Right lobe of liver (tissue), 4 donors: ENCODE data around the gene AGAP3.

Experiments used
- POLR2A ChIP-seq: fragments of 450-650 bp; IDR thresholded peaks from one replicate; pipeline ENCODE4 v1.6.1; 2017; ENCODE audit warnings: antibody characterized with exemption, mild to moderate bottlenecking
- TF ChIP-seq, protein P1 (sequence below), 4 donors: fragments of 200-600 bp in 3 of 4; fragments of 450-650 bp in 1 of 4; IDR thresholded peaks; one replicate each; pipeline versions ENCODE4 v1.5.1 to v1.8.0; 2016 to 2022; ENCODE audit warnings: antibody characterized with exemption in 4 of 4, mild to moderate bottlenecking in 2 of 4
- donor health status: DM: no; HTN: no; CAD: no.
- donor health status: DM: no; HTN: no; CAD: no.
- donor health status: DM: no; HTN: yes; CAD: no.

DNA sequence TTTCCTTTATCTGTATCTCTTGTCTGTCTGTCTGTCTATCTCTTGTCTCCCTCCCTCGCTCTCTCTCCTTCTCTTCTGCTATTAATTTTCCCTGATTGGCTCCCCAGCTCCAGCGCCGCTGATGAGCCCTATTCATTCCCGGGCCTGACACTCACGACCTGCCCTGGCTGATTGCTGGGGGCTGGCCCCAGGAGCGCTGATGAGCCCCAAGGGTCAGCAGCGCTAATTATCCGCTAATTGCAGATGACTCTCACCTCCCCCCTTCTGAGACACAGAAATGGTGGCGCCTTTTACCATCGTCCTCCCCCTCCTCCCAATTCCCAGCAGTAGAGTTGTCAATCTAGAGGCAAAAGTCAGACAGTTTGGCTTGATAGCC lies 82.5 kb downstream of the AGAP3 start:
- TF ChIP-seq, protein P1, sequence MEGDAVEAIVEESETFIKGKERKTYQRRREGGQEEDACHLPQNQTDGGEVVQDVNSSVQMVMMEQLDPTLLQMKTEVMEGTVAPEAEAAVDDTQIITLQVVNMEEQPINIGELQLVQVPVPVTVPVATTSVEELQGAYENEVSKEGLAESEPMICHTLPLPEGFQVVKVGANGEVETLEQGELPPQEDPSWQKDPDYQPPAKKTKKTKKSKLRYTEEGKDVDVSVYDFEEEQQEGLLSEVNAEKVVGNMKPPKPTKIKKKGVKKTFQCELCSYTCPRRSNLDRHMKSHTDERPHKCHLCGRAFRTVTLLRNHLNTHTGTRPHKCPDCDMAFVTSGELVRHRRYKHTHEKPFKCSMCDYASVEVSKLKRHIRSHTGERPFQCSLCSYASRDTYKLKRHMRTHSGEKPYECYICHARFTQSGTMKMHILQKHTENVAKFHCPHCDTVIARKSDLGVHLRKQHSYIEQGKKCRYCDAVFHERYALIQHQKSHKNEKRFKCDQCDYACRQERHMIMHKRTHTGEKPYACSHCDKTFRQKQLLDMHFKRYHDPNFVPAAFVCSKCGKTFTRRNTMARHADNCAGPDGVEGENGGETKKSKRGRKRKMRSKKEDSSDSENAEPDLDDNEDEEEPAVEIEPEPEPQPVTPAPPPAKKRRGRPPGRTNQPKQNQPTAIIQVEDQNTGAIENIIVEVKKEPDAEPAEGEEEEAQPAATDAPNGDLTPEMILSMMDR (IDR thresholded peaks at IDR 0.05) = no peak
- TF ChIP-seq POLR2A = no peak
